Thymus (tissue), 11 donors: Measurements from ENCODE around the gene PDSS2. TPM values are rescaled to one million over a fixed set of nuclear protein-coding genes. Genes with fewer than 3 reads are reported as not detected.

Experiments used
- DNase-seq, 9 donors: peaks; one replicate each; pipeline ENCODE4 v3.0.0-alpha.2; 2013; ENCODE audit warnings: low spot score in 9 of 9, low read depth in 6 of 9, missing footprints in 1 of 9
- H3K27ac ChIP-seq, 2 donors: one replicate each; pipeline ENCODE4 v1.5.1; 2013; ENCODE audit warnings: control low read depth in 1 of 2, low read depth in 1 of 2, low read length in 1 of 2, mild to moderate bottlenecking in 1 of 2, moderate library complexity in 1 of 2
- H3K27me3 ChIP-seq, 2 donors: one replicate each; pipeline ENCODE4 v1.5.1; 2013; ENCODE audit warnings: low read length in 1 of 2; ENCODE audit not compliant: control insufficient read depth in 2 of 2, insufficient read depth in 1 of 2
- H3K36me3 ChIP-seq, 2 donors: one replicate each; pipeline ENCODE4 v1.5.1; 2013; ENCODE audit warnings: low read length in 1 of 2, mild to moderate bottlenecking in 1 of 2, moderate library complexity in 1 of 2; ENCODE audit not compliant: control insufficient read depth in 2 of 2, insufficient read depth in 2 of 2
- H3K4me1 ChIP-seq, 2 donors: one replicate each; pipeline ENCODE4 v1.5.1; 2013; ENCODE audit warnings: low read length in 2 of 2; ENCODE audit not compliant: control insufficient read depth in 2 of 2, insufficient read depth in 2 of 2
- H3K4me3 ChIP-seq, 2 donors: one replicate each; pipeline ENCODE4 v1.5.1; 2013; ENCODE audit warnings: low read length in 2 of 2, control low read depth in 1 of 2, mild to moderate bottlenecking in 1 of 2
- H3K9me3 ChIP-seq, 2 donors: one replicate each; pipeline ENCODE4 v1.5.1; 2013; ENCODE audit warnings: low read length in 1 of 2, mild to moderate bottlenecking in 1 of 2; ENCODE audit not compliant: control insufficient read depth in 2 of 2, insufficient read depth in 1 of 2
- WGBS: extraction: QIAGEN DNeasy Blood & Tissue Kit; methylation state at CpG from one replicate; pipeline ENCODE4 v1.1.7; 2013; 5-methylcytosine and 5-hydroxymethylcytosine counted together
- polyA plus RNA-seq: library from polyadenylated mRNA; stranded (reverse); fragments of 200-250 nt; gene quantifications from one replicate; pipeline ENCODE4 v1.2.3, GENCODE V29; 2013
- total RNA-seq: library from RNA; stranded (reverse); fragments of 120-200 nt; gene quantifications from one replicate; pipeline ENCODE4 v1.2.4, GENCODE V29; 2013
- donor health status: healthy.

Gene PDSS2
- total and polyA plus RNA-seq, 2 donors: 5.2 to 9.8 TPM

DNA sequence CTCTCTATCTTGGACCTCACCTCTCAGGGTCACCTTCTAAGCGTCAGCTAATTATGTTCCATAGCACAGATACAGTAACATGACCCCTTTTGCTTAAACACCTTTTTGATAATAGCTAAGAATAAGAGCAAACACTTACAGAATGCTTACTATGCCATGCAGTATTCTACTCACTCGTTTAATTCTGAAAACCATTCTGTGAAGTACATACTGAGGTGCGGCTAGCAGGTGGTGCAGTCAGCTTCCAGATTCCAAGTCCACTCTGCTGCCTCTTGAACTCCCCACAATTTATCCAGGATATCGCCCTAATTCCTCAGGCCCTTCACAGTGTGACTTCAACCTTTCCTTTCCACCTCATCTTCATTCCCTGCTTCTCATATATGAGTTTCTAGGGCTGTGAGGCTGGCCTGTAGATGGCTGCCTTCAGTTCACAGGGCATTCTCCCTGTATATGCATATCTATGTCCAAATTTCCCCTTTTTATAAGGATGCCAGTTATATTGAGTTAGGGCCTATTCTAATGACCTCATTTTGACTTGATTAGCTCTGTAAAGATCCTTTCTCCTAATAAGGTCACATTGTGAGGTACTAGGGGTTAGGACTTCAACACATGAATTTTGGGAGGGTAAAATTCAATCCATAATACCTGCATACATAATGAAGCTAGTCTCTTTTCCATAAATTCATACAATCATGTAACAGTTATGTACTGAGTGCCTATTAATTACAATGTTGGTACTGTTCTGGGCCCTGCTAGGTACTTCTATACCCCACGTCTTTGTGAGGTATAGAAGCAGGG lies 130.1 kb downstream of the PDSS2 start:
- Histone ChIP-seq H3K9me3 (no peaks in the 10 kb centered on the region), H3K4me1 (peaks cover 6% of the 10 kb centered on the region in 2 donors), H3K27me3 (no peaks in the 10 kb centered on the region), H3K27ac (peak overlapping the region in 1 of 2 donors; percentile 48), H3K4me3 (no peak overlapping the region), H3K36me3 (no peaks in the 10 kb centered on the region)
- DNase-seq: no peak
- WGBS: 88% methylated on average over 5 of the region's 5 CpGs

GRCh38 chr6:107328081-107328480 lies 131.3 kb downstream of the PDSS2 start:
- Histone ChIP-seq H3K36me3 (no peaks in the 10 kb centered on the region), H3K27me3 (no peaks in the 10 kb centered on the region), H3K27ac (no peak overlapping the region), H3K9me3 (no peaks in the 10 kb centered on the region), H3K4me1 (peaks cover 6% of the 10 kb centered on the region in 2 donors), H3K4me3 (no peak overlapping the region)
- DNase-seq: no peak
- 98% methylated on average over 3 of the region's 3 CpGs for WGBS

GRCh38 chr6:107323133-107323785 lies 136.1 kb downstream of the PDSS2 start:
- no peaks in the 10 kb centered on the region for H3K9me3 ChIP-seq
- H3K36me3 ChIP-seq: no peaks in the 10 kb centered on the region
- 99% methylated on average over 1 of the region's 1 CpG for WGBS
- DNase-seq: no peak
- no peak overlapping the region for H3K4me3 ChIP-seq
- H3K27ac ChIP-seq: no peak overlapping the region
- no peaks in the 10 kb centered on the region for H3K27me3 ChIP-seq
- H3K4me1 ChIP-seq: no peaks in the 10 kb centered on the region

DNA sequence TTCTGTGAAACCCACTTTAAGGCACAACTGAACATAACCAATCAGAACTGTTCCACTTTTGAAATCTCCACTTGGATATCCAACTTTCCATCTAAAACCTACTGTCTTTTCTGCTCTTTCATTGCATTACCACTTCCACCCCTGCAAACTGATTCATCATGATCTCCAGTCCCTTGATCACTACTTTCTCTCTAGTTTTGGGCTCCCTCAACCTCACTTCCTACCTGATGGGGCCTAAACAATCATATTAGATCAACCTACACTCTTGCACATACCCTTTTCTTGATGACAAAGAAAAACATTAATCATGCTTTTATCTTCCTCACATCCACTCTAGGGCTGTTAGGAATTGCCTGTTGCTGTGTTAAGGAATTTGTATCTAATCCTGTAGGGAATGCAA lies 137.6 kb downstream of the PDSS2 start:
- no peak for DNase-seq
- Histone ChIP-seq H3K4me1 (no peaks in the 10 kb centered on the region), H3K36me3 (no peaks in the 10 kb centered on the region)

GRCh38 chr6:107319906-107320530 lies 139.3 kb downstream of the PDSS2 start:
- WGBS: 96% methylated on average over 5 of the region's 5 CpGs
- Histone ChIP-seq H3K9me3 (no peaks in the 10 kb centered on the region), H3K27me3 (no peaks in the 10 kb centered on the region), H3K4me3 (no peak overlapping the region), H3K36me3 (no peaks in the 10 kb centered on the region), H3K27ac (no peak overlapping the region), H3K4me1 (no peaks in the 10 kb centered on the region)
- no peak for DNase-seq

More for the DNA sequence above, 137.6 kb downstream of the PDSS2 start:
- Histone ChIP-seq H3K9me3 (no peaks in the 10 kb centered on the region), H3K27me3 (no peaks in the 10 kb centered on the region), H3K4me3 (no peak overlapping the region), H3K27ac (no peak overlapping the region)

DNA sequence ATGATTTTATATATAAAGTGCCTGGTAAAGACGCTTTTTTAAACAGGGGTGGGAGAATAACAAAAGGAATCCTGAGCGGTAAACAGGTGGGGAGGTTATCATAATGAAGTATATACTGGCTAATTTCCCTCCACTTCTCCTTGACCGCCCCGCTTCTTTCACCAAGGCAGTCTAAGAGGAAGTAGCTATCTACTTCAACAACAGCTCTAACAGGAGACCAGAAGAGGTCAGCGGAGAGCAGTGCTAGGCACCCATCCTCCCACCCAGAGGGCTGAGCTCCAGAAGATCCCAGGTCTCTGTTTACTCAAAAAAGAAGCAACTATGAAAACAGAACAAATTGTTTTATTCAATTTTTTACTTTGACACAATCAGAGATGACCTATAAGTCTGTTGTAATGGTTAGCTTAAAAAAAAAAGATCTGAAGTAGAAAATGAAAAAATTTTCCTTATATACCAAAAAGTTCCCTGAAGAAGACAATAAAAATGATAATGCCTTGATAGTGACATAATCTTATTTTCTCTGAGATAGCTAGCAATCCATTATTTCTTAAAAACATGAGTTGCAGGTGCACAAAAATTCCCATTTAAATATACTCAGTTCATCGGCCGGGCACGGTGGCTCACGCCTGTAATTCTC lies 141.1 kb downstream of the PDSS2 start:
- Histone ChIP-seq H3K27me3 (no peaks in the 10 kb centered on the region), H3K4me1 (no peaks in the 10 kb centered on the region), H3K36me3 (no peaks in the 10 kb centered on the region), H3K27ac (no peak overlapping the region), H3K4me3 (no peak overlapping the region), H3K9me3 (no peaks in the 10 kb centered on the region)
- WGBS: 63% methylated on average over 9 of the region's 9 CpGs
- DNase-seq: peak in 8 of 9 donors; percentile 6 to 63 (median 18)

DNA sequence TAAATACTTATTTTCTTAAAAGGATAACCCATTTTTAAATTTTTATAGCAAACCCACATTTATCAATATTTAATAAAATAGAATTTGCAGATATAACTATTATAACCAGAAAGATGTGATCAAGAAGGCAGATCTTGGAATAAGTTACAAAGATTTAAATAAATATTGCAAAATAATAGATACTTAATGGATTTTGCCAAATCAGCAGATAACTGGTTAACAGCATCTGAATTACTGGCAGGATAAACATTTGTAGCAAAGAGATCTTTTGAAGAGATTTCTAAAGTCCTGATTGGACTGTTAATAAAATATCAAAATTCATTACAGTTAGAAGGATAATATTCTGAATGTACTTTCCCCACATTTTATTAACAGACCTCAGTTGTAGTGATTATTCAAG lies 144.2 kb downstream of the PDSS2 start:
- no peaks in the 10 kb centered on the region for H3K4me1 ChIP-seq
- no peaks in the 10 kb centered on the region for H3K9me3 ChIP-seq
- H3K4me3 ChIP-seq: no peak overlapping the region
- H3K36me3 ChIP-seq: no peaks in the 10 kb centered on the region
- H3K27ac ChIP-seq: no peak overlapping the region
- DNase-seq: no peak
- H3K27me3 ChIP-seq: no peaks in the 10 kb centered on the region

DNA sequence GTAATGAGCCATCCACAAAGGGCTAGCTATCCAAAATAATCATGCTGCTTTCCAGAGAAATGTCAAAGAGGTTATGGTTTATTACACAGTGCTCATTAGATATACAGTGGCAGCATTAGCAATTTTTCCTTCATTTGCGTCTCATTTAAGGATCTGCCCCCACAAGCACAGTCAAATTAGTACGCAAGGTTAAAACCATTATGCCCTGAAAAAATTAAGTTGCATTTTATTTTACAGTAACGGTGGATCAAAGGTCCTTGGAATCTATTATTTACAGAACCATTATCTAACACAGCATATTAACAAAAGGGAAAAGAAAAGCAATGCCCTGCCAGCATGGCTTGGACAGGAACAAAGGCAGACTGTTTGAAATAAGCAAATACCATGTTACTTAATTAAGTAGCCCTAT lies 144.8 kb downstream of the PDSS2 start:
- 92% methylated on average over 3 of the region's 3 CpGs for WGBS
- H3K27ac ChIP-seq: no peak overlapping the region

GRCh38 chr6:107313776-107314175 lies 145.6 kb downstream of the PDSS2 start:
- H3K27ac ChIP-seq: no peak overlapping the region
- no peaks in the 10 kb centered on the region for H3K4me1 ChIP-seq
- H3K36me3 ChIP-seq: no peaks in the 10 kb centered on the region
- 98% methylated on average over 3 of the region's 3 CpGs for WGBS
- H3K27me3 ChIP-seq: no peaks in the 10 kb centered on the region
- H3K4me3 ChIP-seq: no peak overlapping the region
- no peak for DNase-seq
- H3K9me3 ChIP-seq: no peaks in the 10 kb centered on the region

More for the DNA sequence above, 144.8 kb downstream of the PDSS2 start:
- no peaks in the 10 kb centered on the region for H3K9me3 ChIP-seq
- no peaks in the 10 kb centered on the region for H3K27me3 ChIP-seq
- no peaks in the 10 kb centered on the region for H3K36me3 ChIP-seq
- DNase-seq: no peak
- H3K4me1 ChIP-seq: no peaks in the 10 kb centered on the region
- H3K4me3 ChIP-seq: no peak overlapping the region
